ENCODE measurements around the gene POU2F1.

- TF ChIP-seq CTCF (IDR thresholded peaks at IDR 0.05), result no peak
- no peak for TF ChIP-seq EZH2 (IDR thresholded peaks at IDR 0.05; ENCODE audit: borderline replicate concordance, insufficient read depth, low read depth, low read length, poor library complexity, severe bottlenecking)
Measured at GRCh38 chr1:167423684-167424619, 203.3 kb downstream of the POU2F1 start.
